Left renal cortex interstitium (tissue), 4 donors: Measurements from ENCODE around the gene PCK1. TPM values are rescaled to one million over a fixed set of nuclear protein-coding genes. Genes with fewer than 3 reads are reported as not detected.

ENCODE experiments used
- DNase-seq, 4 donors: peaks; one replicate each; pipeline ENCODE4 v3.0.0-alpha.2; 2013; ENCODE audit warnings: low read depth in 4 of 4, low spot score in 2 of 4, missing footprints in 1 of 4
- polyA plus RNA-seq, 4 donors: library from polyadenylated mRNA; unstranded; fragments of 120-200 nt; gene quantifications; one replicate each; pipeline ENCODE4 v1.2.1, GENCODE V29; 2013; ENCODE audit not compliant: insufficient read length in 4 of 4

The PCK1 gene
- polyA plus RNA-seq, 4 donors = 4.1 to 18.8 (median 12.1) TPM

- no peak for DNase-seq
Observed at GRCh38 chr20:57600320-57601210, 39.7 kb downstream of the PCK1 start.

- DNase-seq = no peak
Observed at GRCh38 chr20:57601211-57601570, 40.3 kb downstream of the PCK1 start.

- DNase-seq = no peak
Observed at GRCh38 chr20:57601737-57602136, 40.8 kb downstream of the PCK1 start.

- no peak for DNase-seq
Observed at GRCh38 chr20:57603120-57603519, 42.2 kb downstream of the PCK1 start.

GRCh38 chr20:57605045-57605444 lies 44.1 kb downstream of the PCK1 start:
- no peak for DNase-seq

GRCh38 chr20:57605878-57606277 lies 45.0 kb downstream of the PCK1 start:
- DNase-seq = no peak

- DNase-seq = no peak
Observed at GRCh38 chr20:57608516-57608915, 47.6 kb downstream of the PCK1 start.

- DNase-seq = no peak
Observed at GRCh38 chr20:57609086-57609841, 48.4 kb downstream of the PCK1 start.

- DNase-seq = no peak
Observed at GRCh38 chr20:57609842-57610167, 48.9 kb downstream of the PCK1 start.

- no peak for DNase-seq
Observed at GRCh38 chr20:57610261-57610952, 49.5 kb downstream of the PCK1 start.

GRCh38 chr20:57611586-57612311 lies 50.8 kb downstream of the PCK1 start:
- DNase-seq = no peak

- DNase-seq = no peak
Observed at GRCh38 chr20:57612436-57612835, 51.5 kb downstream of the PCK1 start.

GRCh38 chr20:57612916-57613315 lies 52.0 kb downstream of the PCK1 start:
- no peak for DNase-seq

- no peak for DNase-seq
Observed at GRCh38 chr20:57613481-57613921, 52.6 kb downstream of the PCK1 start.

GRCh38 chr20:57614490-57615444 lies 53.9 kb downstream of the PCK1 start:
- DNase-seq = no peak

- no peak for DNase-seq
Observed at GRCh38 chr20:57615445-57615811, 54.5 kb downstream of the PCK1 start.

- DNase-seq = no peak
Observed at GRCh38 chr20:57616143-57616951, 55.4 kb downstream of the PCK1 start.

- no peak for DNase-seq
Observed at GRCh38 chr20:57617079-57617795, 56.3 kb downstream of the PCK1 start.
